Activated CD8-positive, alpha-beta memory T cell treated with anti-CD3 and anti-CD28 coated beads, Interleukin-2, amount 50 U/mL, for 1 hour (primary cell): ENCODE measurements around the gene HK1.

Experiments
- DNase-seq: peaks from one replicate; pipeline ENCODE4 v3.0.0-alpha.2; 2020; ENCODE audit errors: extremely low read depth

Gene HK1

DNA sequence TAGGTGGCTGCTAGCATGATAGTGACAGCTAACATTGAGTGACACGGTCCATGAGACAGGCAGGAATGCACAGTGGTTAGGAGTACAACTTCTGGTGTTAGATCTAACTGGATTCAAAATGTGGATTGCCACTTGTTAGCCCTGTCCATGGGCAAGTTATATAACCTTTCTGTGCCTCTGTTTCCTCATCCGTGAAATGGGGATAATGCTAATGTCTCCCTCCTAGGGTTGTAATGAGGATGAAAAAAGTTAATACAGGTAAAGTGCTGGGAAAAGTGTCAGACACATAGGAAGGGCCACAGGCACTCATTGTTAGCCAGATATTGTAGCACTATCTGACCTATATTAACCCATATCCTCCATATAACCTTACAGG is 96.6 kb downstream of the HK1 start:
- no peak for DNase-seq

- DNase-seq = no peak
These were observed 97.2 kb downstream of the HK1 start for GRCh38 chr10:69375307-69376151.

DNA sequence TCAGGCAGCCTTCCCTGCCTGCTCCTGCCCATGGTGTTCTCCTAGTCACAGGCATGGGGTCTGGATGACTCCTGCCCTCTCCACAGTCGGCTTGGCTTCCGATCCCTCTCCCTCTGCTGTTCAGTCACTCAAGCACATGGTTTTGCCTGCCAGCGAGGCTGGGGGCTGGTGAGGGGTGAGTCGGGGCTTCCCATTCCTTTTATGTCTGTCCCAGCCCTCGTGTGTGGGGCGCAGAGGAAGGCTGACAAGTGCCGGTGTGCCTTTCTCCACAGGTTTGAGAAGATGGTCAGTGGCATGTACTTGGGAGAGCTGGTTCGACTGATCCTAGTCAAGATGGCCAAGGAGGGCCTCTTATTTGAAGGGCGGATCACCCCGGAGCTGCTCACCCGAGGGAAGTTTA is 98.4 kb downstream of the HK1 start:
- no peak for DNase-seq

- DNase-seq = no peak
These were observed 98.9 kb downstream of the HK1 start for GRCh38 chr10:69377191-69377590.

DNA sequence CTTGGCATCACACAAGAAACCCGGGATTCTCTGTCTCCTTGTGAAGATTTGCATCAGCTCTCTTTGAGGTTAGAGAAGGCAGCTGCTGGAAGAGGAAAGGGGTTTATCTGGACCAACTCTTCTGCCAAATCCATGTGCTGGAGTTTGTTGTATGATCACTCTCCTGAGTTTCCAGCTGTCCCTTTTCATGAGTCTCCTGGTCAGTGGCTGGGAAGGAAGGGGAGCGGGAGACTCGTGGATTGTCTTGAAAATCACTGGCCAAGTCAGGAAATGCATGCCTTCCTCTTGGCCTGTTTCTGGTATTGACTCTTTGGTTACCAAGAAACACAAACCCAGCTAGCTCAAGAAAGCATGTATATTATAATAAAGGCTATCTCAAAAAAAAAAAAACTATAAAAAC is 99.6 kb downstream of the HK1 start:
- no peak for DNase-seq

GRCh38 chr10:69379800-69380199 is 101.5 kb downstream of the HK1 start:
- DNase-seq = no peak

GRCh38 chr10:69382382-69383117 is 104.3 kb downstream of the HK1 start:
- no peak for DNase-seq

GRCh38 chr10:69383558-69383957 is 105.3 kb downstream of the HK1 start:
- DNase-seq = no peak

DNA sequence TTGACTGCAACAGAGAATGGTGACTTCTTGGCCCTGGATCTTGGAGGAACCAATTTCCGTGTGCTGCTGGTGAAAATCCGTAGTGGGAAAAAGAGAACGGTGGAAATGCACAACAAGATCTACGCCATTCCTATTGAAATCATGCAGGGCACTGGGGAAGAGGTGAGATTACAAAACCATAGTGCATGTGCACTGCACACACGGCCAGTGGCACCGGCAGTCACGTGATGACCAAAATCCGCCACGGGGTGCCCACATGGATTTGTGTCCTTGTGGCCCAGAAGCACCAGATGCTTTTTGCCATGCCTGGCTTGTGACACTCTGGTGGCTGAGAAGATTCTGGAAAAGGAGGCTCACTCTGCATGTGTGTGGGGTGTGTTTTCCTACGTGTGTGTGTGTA is 106.0 kb downstream of the HK1 start:
- DNase-seq = no peak

- DNase-seq = no peak
These were observed 107.4 kb downstream of the HK1 start for GRCh38 chr10:69385454-69386350.

- DNase-seq = no peak
These were observed 109.2 kb downstream of the HK1 start for GRCh38 chr10:69387500-69387899.

GRCh38 chr10:69388488-69388887 is 110.2 kb downstream of the HK1 start:
- DNase-seq = no peak

DNA sequence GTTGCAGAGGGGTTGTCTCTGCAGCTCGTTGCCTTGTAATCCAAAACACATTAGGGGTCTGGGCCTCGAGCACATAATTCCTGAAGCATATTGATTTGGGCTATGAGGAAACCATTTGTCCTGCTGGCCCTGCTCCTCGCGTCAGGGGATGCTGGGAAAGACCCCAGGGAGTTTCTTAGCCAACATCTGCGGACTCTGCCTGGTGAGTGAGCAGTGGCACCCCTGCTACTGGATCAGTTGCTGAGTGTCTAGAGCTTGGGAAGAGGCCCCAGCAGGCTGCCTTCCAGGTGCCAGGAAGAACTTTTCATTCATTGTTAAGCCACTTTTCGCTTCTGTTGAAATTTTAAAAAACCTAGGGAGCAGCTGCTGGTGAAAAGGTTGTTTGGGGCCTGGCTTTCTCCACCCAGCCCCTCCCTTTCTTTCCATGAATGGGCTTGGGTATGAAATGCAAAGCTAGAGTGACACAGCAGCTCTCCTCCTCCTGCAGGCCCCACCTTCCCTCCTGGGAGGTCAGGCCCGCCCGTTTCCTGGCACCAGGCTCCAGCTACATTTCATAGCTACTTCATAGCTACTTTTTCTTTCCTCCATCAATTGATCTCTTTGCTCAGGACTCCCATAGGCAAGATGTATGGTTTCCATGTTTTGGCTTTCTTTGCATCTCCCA is 111.7 kb downstream of the HK1 start:
- no peak for DNase-seq

- no peak for DNase-seq
These were observed 112.9 kb downstream of the HK1 start for GRCh38 chr10:69391158-69391557.

GRCh38 chr10:69392481-69393000 is 114.2 kb downstream of the HK1 start:
- DNase-seq = peak; percentile 53

DNA sequence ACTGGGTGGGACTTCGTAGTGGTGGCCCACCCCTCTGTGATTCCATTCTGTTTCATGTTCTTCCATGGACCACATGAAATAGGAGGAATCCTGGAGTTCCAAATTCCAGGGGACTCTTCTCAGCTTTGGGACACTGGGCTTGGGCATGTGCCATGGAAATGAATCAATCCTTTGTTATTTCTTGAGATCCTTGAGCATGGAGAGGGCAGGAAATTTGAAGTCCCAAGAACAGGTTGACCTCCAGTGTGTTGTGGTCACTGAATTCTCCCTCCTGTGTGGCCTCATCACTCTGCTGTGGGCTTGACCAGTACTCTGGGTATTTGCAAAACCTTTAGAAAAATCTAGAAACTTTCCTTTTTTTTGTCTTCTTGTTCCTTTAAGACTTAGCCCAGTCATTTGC is 115.7 kb downstream of the HK1 start:
- DNase-seq = no peak

GRCh38 chr10:69397972-69398371 is 119.7 kb downstream of the HK1 start:
- DNase-seq = no peak

GRCh38 chr10:69398466-69398865 is 120.2 kb downstream of the HK1 start:
- DNase-seq = no peak

- DNase-seq = no peak
These were observed 122.6 kb downstream of the HK1 start for GRCh38 chr10:69400936-69401335.

- DNase-seq = no peak
These were observed 123.1 kb downstream of the HK1 start for GRCh38 chr10:69401416-69401815.

DNA sequence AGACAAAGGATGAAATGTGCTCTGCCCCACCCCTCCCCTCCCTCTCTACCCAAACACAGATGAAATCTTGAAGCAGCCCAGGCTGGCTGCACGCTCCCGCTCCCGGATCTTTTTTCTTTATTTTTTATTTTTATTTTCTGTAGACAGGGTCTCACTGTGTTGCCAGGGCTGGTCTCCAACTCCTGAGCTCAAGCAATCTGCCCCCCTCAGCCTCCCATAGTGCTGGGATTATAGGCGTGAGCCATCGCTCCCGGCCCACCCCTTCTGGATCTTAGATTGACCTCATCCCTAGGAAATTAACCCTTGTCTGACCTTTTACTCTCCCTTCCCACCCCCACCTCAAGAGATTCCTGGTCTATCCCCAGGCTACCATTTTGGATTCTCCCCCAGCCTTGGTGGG is 124.1 kb downstream of the HK1 start:
- no peak for DNase-seq

- no peak for DNase-seq
These were observed 124.8 kb downstream of the HK1 start for GRCh38 chr10:69403066-69403465.
